ENCODE measurements around the gene AKTIP.
"Not testable (repeated sequence)": the region's sequence is repeated elsewhere in the genome, so short reads cannot be mapped to it uniquely, and the experiment has no call there.

AKTIP gene

DNA sequence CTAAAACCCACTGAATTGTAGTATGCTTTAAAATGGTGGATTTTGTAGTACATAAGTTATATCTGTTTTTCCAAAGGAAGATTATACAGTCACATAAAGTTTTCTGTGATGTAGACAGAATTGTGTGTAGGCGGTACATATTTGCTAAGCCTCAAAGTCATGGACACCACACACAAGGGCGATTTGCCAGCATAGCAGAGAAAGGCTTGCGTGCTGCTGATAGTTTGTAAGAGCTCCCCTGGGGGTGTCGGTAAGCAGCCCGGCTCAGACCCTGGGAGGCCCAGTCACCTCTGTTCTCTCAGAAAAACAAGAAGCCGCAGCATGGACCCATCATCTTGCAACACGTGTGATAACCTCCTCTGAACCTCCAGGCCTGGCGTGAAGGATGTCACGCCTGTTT lies 38.3 kb upstream of the AKTIP start:
- Histone ChIP-seq H3K27me3 (ENCODE audit: insufficient read depth, low read depth, severe bottlenecking) (no peaks in the 10 kb centered on the region), H3K27ac (no peak overlapping the region), H3K4me3 (ENCODE audit: low read depth, low read length) (no peak overlapping the region), H3K36me3 (no peaks in the 10 kb centered on the region), H3K9me3 (ENCODE audit: severe bottlenecking) (no peaks in the 10 kb centered on the region)
- no peak for TF ChIP-seq CTCF (IDR thresholded peaks at IDR 0.05; ENCODE audit: low read depth, low read length)
- no peak for DNase-seq

- not testable (repeated sequence) for H3K27ac ChIP-seq; H3K9me3 ChIP-seq (ENCODE audit: severe bottlenecking); H3K27me3 ChIP-seq (ENCODE audit: insufficient read depth, low read depth, severe bottlenecking); H3K4me3 ChIP-seq (ENCODE audit: low read depth, low read length); DNase-seq; H3K36me3 ChIP-seq
Measured at GRCh38 chr16:53539759-53540718, 37.0 kb upstream of the AKTIP start.

DNA sequence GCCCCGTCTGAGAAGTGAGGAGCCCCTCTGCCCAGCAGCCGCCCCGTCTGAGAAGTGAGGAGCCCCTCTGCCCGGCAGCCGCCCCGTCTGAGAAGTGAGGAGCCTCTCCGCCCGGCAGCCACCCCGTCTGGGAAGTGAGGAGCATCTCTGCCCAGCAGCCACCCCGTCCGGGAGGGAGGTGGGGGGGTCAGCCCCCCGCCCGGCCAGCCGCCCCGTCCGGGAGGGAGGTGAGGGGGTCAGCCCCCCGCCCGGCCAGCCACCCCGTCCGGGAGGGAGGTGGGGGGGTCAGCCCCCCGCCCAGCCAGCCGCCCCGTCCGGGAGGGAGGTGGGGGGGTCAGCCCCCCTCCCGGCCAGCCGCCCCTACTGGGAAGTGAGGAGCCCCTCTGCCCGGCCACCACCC lies 36.3 kb upstream of the AKTIP start:
- DNase-seq; H3K4me3 ChIP-seq (ENCODE audit: low read depth, low read length); H3K27ac ChIP-seq; H3K27me3 ChIP-seq (ENCODE audit: insufficient read depth, low read depth, severe bottlenecking); H3K9me3 ChIP-seq (ENCODE audit: severe bottlenecking); H3K36me3 ChIP-seq: not testable (repeated sequence)

DNA sequence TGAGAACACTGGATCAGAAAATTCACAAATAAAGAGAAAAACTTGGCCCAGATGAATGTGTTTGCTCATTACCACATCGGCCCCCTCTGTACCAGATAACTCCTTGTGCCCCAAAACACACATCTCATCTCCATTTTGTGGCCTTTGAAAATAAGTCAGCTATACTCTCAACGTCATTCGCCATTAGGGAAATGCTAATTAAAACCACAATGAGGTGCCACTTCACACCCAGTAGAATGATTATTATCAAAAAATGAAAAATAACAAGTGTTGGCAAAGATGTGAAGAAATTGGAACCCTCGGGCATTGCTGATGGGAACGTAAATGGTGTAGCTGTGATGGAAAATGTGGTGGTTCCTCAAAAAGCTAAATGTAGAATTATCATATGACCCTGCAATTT lies 34.6 kb upstream of the AKTIP start:
- no peak for DNase-seq
- Histone ChIP-seq H3K36me3 (no peaks in the 10 kb centered on the region), H3K9me3 (ENCODE audit: severe bottlenecking) (no peaks in the 10 kb centered on the region), H3K27ac (no peak overlapping the region), H3K27me3 (ENCODE audit: insufficient read depth, low read depth, severe bottlenecking) (no peaks in the 10 kb centered on the region), H3K4me3 (ENCODE audit: low read depth, low read length) (no peak overlapping the region)
- no peak for TF ChIP-seq CTCF (IDR thresholded peaks at IDR 0.05; ENCODE audit: low read depth, low read length)

DNA sequence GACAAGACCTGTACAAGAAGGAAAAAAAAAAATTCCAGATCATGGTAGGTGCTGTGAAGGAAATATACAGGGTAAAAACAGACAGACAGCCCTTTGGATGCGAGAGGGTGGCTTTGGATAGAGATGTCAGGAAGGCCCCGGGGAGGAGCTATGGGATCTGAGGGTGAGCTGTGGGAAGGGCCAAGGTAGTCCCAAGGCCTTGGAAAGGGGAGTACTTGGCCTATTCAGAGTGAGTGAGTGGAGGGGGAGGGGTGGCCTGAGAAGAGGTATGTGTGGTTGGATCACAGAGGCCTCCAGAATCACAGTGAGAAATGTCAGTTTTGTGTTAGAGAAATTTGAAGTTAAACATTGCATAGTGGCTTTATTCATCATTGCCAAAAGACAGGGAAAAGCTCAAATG lies 31.2 kb upstream of the AKTIP start:
- no peak for TF ChIP-seq CTCF (IDR thresholded peaks at IDR 0.05; ENCODE audit: low read depth, low read length)
- Histone ChIP-seq H3K27me3 (ENCODE audit: insufficient read depth, low read depth, severe bottlenecking) (no peaks in the 10 kb centered on the region), H3K9me3 (ENCODE audit: severe bottlenecking) (no peaks in the 10 kb centered on the region), H3K27ac (no peak overlapping the region), H3K36me3 (no peaks in the 10 kb centered on the region), H3K4me3 (ENCODE audit: low read depth, low read length) (no peak overlapping the region)
- DNase-seq = no peak

GRCh38 chr16:53530741-53531140 lies 27.7 kb upstream of the AKTIP start:
- no peak for DNase-seq
- Histone ChIP-seq H3K9me3 (ENCODE audit: severe bottlenecking) (no peaks in the 10 kb centered on the region), H3K27ac (no peak overlapping the region), H3K4me3 (ENCODE audit: low read depth, low read length) (no peak overlapping the region), H3K27me3 (ENCODE audit: insufficient read depth, low read depth, severe bottlenecking) (no peaks in the 10 kb centered on the region), H3K36me3 (no peaks in the 10 kb centered on the region)
- TF ChIP-seq CTCF (IDR thresholded peaks at IDR 0.05; ENCODE audit: low read depth, low read length) = no peak

GRCh38 chr16:53530046-53530445 lies 27.0 kb upstream of the AKTIP start:
- no peaks in the 10 kb centered on the region for H3K9me3 ChIP-seq (ENCODE audit: severe bottlenecking)
- H3K36me3 ChIP-seq = no peaks in the 10 kb centered on the region
- TF ChIP-seq CTCF (IDR thresholded peaks at IDR 0.05; ENCODE audit: low read depth, low read length) = no peak
- 0 out of 2 replicates have a peak overlapping the region, but pooled peaks have one; percentile 36 for H3K27ac ChIP-seq
- DNase-seq = peak; percentile 65
- H3K4me3 ChIP-seq (ENCODE audit: low read depth, low read length) = no peak overlapping the region
- H3K27me3 ChIP-seq (ENCODE audit: insufficient read depth, low read depth, severe bottlenecking) = no peaks in the 10 kb centered on the region

All from WERI-Rb-1 (cell line).